H1 (cell line): ENCODE measurements around the gene CD276. TPM values are rescaled to one million over a fixed set of nuclear protein-coding genes. Genes with fewer than 3 reads are reported as not detected.
A peak's percentile ranks its signal among the peaks of the same experiment; 100 is the strongest.

Experiments used
- CTCF ChIA-PET: fragments of 300-600 bp; sonication (Branson Sonifier 250); formaldehyde crosslinking; loops from one replicate; lab custom pipeline; 2021; ENCODE audit not compliant: partially characterized antibody; lab: Charles Lee
- POLR2A ChIA-PET: fragments of 300-600 bp; sonication (Branson Sonifier 250); formaldehyde crosslinking; loops from one replicate; lab custom pipeline; 2021; ENCODE audit warnings: inconsistent platforms; ENCODE audit not compliant: partially characterized antibody; lab: Charles Lee
- DNase-seq, 2 experiments: peaks; one replicate each; pipeline versions ENCODE4 v3.0.0 to v3.0.0-alpha.2; 2010 to 2022; ENCODE audit warnings: low spot score in 2 of 2, low read depth in 1 of 2, mixed read lengths in 1 of 2
- FAIRE-seq: peaks from 2 replicates; lab custom pipeline; 2011; peaks lifted over from hg19 to GRCh38; lab: Jason Lieb, UNC
- H2AFZ ChIP-seq: 2 replicates; pipeline ENCODE4 v1.8.1; 2012; ENCODE audit warnings: low read length, inconsistent platforms
- H2AK5ac ChIP-seq: 2 replicates; pipeline ENCODE4 v1.6.1; 2013; ENCODE audit warnings: low read depth, low read length
- H2BK120ac ChIP-seq: replicated peaks from 2 replicates; pipeline ENCODE3; 2013; ENCODE audit warnings: low read depth, low read length, inconsistent platforms
- H2BK12ac ChIP-seq: 2 replicates; pipeline ENCODE4 v1.6.1; 2013; ENCODE audit warnings: low read depth, low read length
- H2BK15ac ChIP-seq: 2 replicates; pipeline ENCODE4 v1.6.1; 2013; ENCODE audit warnings: low read length
- H2BK20ac ChIP-seq: 2 replicates; pipeline ENCODE4 v1.6.1; 2013; ENCODE audit warnings: low read length
- H2BK5ac ChIP-seq: 2 replicates; pipeline ENCODE4 v1.6.1; 2013; ENCODE audit warnings: low read depth, low read length
- H3K14ac ChIP-seq: 2 replicates; pipeline ENCODE4 v1.6.1; 2013; ENCODE audit warnings: inconsistent platforms; ENCODE audit not compliant: insufficient read length
- H3K18ac ChIP-seq: 2 replicates; pipeline ENCODE4 v1.6.1; 2013; ENCODE audit warnings: low read length; ENCODE audit errors: extremely low read depth
- H3K23ac ChIP-seq: 2 replicates; pipeline ENCODE4 v1.6.1; 2013; ENCODE audit warnings: inconsistent platforms; ENCODE audit not compliant: insufficient read length
- H3K23me2 ChIP-seq: 2 replicates; pipeline ENCODE4 v1.6.1; 2013; ENCODE audit warnings: low read depth, low read length
- H3K27ac ChIP-seq: 2 replicates; pipeline ENCODE4 v1.6.1; 2011; ENCODE audit warnings: low read depth, low read length, inconsistent platforms
- H3K27me3 ChIP-seq, 4 experiments: replicated peaks in 1 of 4; 1 replicate in 1 of 4; 2 replicates in 3 of 4; pipeline versions ENCODE4 v1.6.1 to v1.8.1; 2011 to 2013; ENCODE audit warnings: low read length in 3 of 4, mild to moderate bottlenecking in 3 of 4, inconsistent platforms in 2 of 4, mixed read lengths in 2 of 4, moderate library complexity in 1 of 4; ENCODE audit not compliant: control insufficient read depth in 3 of 4, insufficient read depth in 3 of 4; ENCODE audit errors: extremely low read depth in 1 of 4
- H3K36me3 ChIP-seq, 4 experiments: 2 replicates each; pipeline versions ENCODE4 v1.6.1 to v1.8.1; 2011 to 2013; ENCODE audit warnings: mild to moderate bottlenecking in 4 of 4, low read length in 3 of 4, moderate library complexity in 2 of 4, control low read depth in 1 of 4, inconsistent platforms in 1 of 4; ENCODE audit not compliant: insufficient read depth in 4 of 4, control insufficient read depth in 2 of 4
- H3K4ac ChIP-seq: replicated peaks from 2 replicates; pipeline ENCODE3; 2013; ENCODE audit warnings: low read length, low read depth, mixed read lengths, inconsistent platforms; ENCODE audit not compliant: insufficient read length
- H3K4me1 ChIP-seq, 4 experiments: replicated peaks in 1 of 4; 1 replicate in 1 of 4; 2 replicates in 3 of 4; pipeline versions ENCODE4 v1.6.1 to v1.8.1; 2011 to 2013; ENCODE audit warnings: low read length in 3 of 4, inconsistent platforms in 2 of 4, mixed read lengths in 1 of 4; ENCODE audit not compliant: insufficient read depth in 4 of 4, control insufficient read depth in 3 of 4
- H3K4me2 ChIP-seq, 2 experiments: 2 replicates each; pipeline versions ENCODE4 v1.6.1 to v1.8.1; 2011 to 2013; ENCODE audit warnings: low read depth in 2 of 2, low read length in 2 of 2, control low read depth in 1 of 2, inconsistent platforms in 1 of 2, mild to moderate bottlenecking in 1 of 2; ENCODE audit not compliant: insufficient read depth in 1 of 2
- H3K4me3 ChIP-seq, 4 experiments: fragments of 200-600, 300-600 bp in 1 of 4; sonication (generic), shearing (Covaris generic), sonication (Bioruptor Twin) in 1 of 4; 2 replicates each; pipeline versions ENCODE4 v1.5.1 to v1.8.1; 2011 to 2016; ENCODE audit warnings: low read length in 4 of 4, low read depth in 3 of 4, control low read depth in 2 of 4, inconsistent platforms in 2 of 4, mild to moderate bottlenecking in 2 of 4, mixed read lengths in 1 of 4, moderate library complexity in 1 of 4; ENCODE audit not compliant: insufficient read depth in 2 of 4; ENCODE audit errors: extremely low read depth in 1 of 4
- H3K56ac ChIP-seq: replicated peaks from 2 replicates; pipeline ENCODE3; 2013; ENCODE audit warnings: low read depth, mild to moderate bottlenecking, mixed read lengths, low read length, inconsistent platforms; ENCODE audit not compliant: insufficient read length
- H3K79me1 ChIP-seq: 2 replicates; pipeline ENCODE4 v1.6.1; 2013; ENCODE audit warnings: low read depth, low read length, control low read depth
- H3K79me2 ChIP-seq, 2 experiments: 2 replicates each; pipeline versions ENCODE4 v1.6.1 to v1.8.1; 2012 to 2013; ENCODE audit warnings: low read length in 2 of 2, mild to moderate bottlenecking in 2 of 2, inconsistent platforms in 1 of 2; ENCODE audit not compliant: insufficient read depth in 2 of 2, control insufficient read depth in 1 of 2
- H3K9ac ChIP-seq, 4 experiments: replicated peaks in 1 of 4; 1 replicate in 1 of 4; 2 replicates in 3 of 4; pipeline versions ENCODE4 v1.6.1 to v1.8.1; 2011 to 2013; ENCODE audit warnings: low read depth in 3 of 4, low read length in 3 of 4, control low read depth in 2 of 4, mild to moderate bottlenecking in 2 of 4, moderate library complexity in 2 of 4, inconsistent platforms in 1 of 4; ENCODE audit errors: extremely low read depth in 1 of 4
- H3K9me3 ChIP-seq, 2 experiments: 2 replicates each; pipeline versions ENCODE4 v1.6.1 to v1.8.1; 2012 to 2013; ENCODE audit warnings: mild to moderate bottlenecking in 2 of 2, moderate library complexity in 2 of 2, control low read depth in 1 of 2, inconsistent platforms in 1 of 2, low read depth in 1 of 2, low read length in 1 of 2, mixed read lengths in 1 of 2; ENCODE audit not compliant: insufficient read depth in 2 of 2
- H4K20me1 ChIP-seq, 2 experiments: replicated peaks in 1 of 2; 2 replicates each; pipeline versions ENCODE3 to v1.8.1; 2011 to 2013; ENCODE audit warnings: inconsistent platforms in 2 of 2, low read length in 2 of 2, mild to moderate bottlenecking in 1 of 2; ENCODE audit not compliant: insufficient read depth in 2 of 2, control insufficient read depth in 1 of 2
- H4K5ac ChIP-seq: 2 replicates; pipeline ENCODE4 v1.6.1; 2013; ENCODE audit warnings: low read length, low read depth, mixed read lengths, inconsistent platforms; ENCODE audit not compliant: insufficient read length
- H4K8ac ChIP-seq: 2 replicates; pipeline ENCODE4 v1.8.0; 2013; ENCODE audit warnings: mild to moderate bottlenecking, moderate library complexity, low read length, inconsistent platforms; ENCODE audit not compliant: insufficient read depth; ENCODE audit errors: extremely low read depth
- H4K91ac ChIP-seq: replicated peaks from 2 replicates; pipeline ENCODE3; 2013; ENCODE audit warnings: low read length, mixed read lengths, inconsistent platforms; ENCODE audit not compliant: insufficient read length
- ATF2 ChIP-seq: IDR thresholded peaks from 2 replicates; pipeline ENCODE4 v1.6.1; 2012; ENCODE audit warnings: low read length, inconsistent platforms
- CREB1 ChIP-seq: IDR thresholded peaks from 2 replicates; pipeline ENCODE4 v1.6.1; 2012; ENCODE audit warnings: inconsistent platforms
- RAD21 ChIP-seq, 2 experiments: IDR thresholded peaks in 1 of 2; conservative IDR thresholded peaks in 1 of 2; 2 replicates each; pipeline ENCODE4 v1.6.1; 2011; ENCODE audit warnings: low read depth in 2 of 2, low read length in 2 of 2, improper control_type of control experiment in 1 of 2, inconsistent platforms in 1 of 2, mild to moderate bottlenecking in 1 of 2, moderate library complexity in 1 of 2
- RBBP5 ChIP-seq: IDR thresholded peaks from 2 replicates; pipeline ENCODE4 v1.7.1; 2012; ENCODE audit warnings: low read depth, mild to moderate bottlenecking, inconsistent platforms, low read length, moderate library complexity, borderline replicate concordance
- WGBS, 2 experiments: shearing (Covaris generic) in 1 of 2; methylation state at CpG; one replicate each; pipeline versions ENCODE4 v1.1.6 to v1.1.7; 2013 to 2015; ENCODE audit warnings: low lambda C conversion rate in 2 of 2, mixed read lengths in 2 of 2, inconsistent platforms in 1 of 2, low coverage in 1 of 2, missing lambda C conversion rate in 1 of 2; ENCODE audit not compliant: insufficient replicate concordance in 2 of 2, insufficient coverage in 1 of 2, insufficient read length in 1 of 2; ENCODE audit errors: extremely low coverage in 1 of 2, missing lambda C conversion rate in 1 of 2; 5-methylcytosine and 5-hydroxymethylcytosine counted together
- polyA plus RNA-seq, 7 experiments: library from polyadenylated mRNA; depleted of rRNA in 3 of 7; stranded (reverse) in 5 of 7; unstranded in 2 of 7; fragments of >200 nt in 5 of 7; fragments of 200-250 nt in 2 of 7; gene quantifications; 1 replicate in 5 of 7; 2 replicates in 1 of 7; 4 replicates in 1 of 7; pipeline versions ENCODE4 v1.2.1 to v1.2.3, GENCODE V29; 2011 to 2013; ENCODE audit warnings: missing spikeins in 2 of 7, mixed read lengths in 2 of 7
- total RNA-seq: library from RNA; stranded (reverse); fragmentation: NEBNext Ultra II Directional; extraction: Animal tissue kit (Norgen Biotek cat#: 25700); gene quantifications from 2 replicates; pipeline ENCODE4 v1.2.1, GENCODE V29; 2021

The CD276 gene
- total and polyA plus RNA-seq, 2 of the 8 experiments (the other 6 are each of a cell fraction or from before 2014, with no cell fraction given) = 156 to 158 TPM

GRCh38 chr15:73682600-73683090 is 1.5 kb upstream of the CD276 start:
- peaks cover 15% of the 10 kb centered on the region for H3K79me1 ChIP-seq
- H2BK12ac ChIP-seq = no peak overlapping the region
- H3K27me3 ChIP-seq = no peaks in the 10 kb centered on the region
- no peak overlapping the region for H2BK20ac ChIP-seq
- H3K36me3 ChIP-seq = no peaks in the 10 kb centered on the region
- no peak overlapping the region for H2AK5ac ChIP-seq
- ChIA-PET POLR2A (interaction anchor here (1.5 to 9.2 kb wide), 2 partner anchors 9 to 15 kb away, joined by 6 to 93 read pairs; no protein-coding TSS in a partner anchor), CTCF (interaction anchor here (0.6 to 15.1 kb wide), 9 partner anchors 8 to 718 kb away, joined by 3 to 496 read pairs (median 5); partner anchors contain the start of gene NPTN)
- H3K9me3 ChIP-seq = no peaks in the 10 kb centered on the region
- H4K5ac ChIP-seq = no peak overlapping the region
- no peak overlapping the region for H3K23ac ChIP-seq
- 88% methylated on average over 14 of the region's 14 CpGs; no CpG with 5 or more reads in 1 of the 2 experiments for WGBS, 2 experiments
- no peak overlapping the region for H3K4me3 ChIP-seq
- no peak overlapping the region for H3K56ac ChIP-seq
- H4K91ac ChIP-seq = no peak overlapping the region
- peaks cover 2 to 19% (median 10%) of the 10 kb centered on the region in 4 experiments; a peak in 3 of 7 replicates for H3K4me1 ChIP-seq
- H3K27ac ChIP-seq = no peak overlapping the region
- H3K79me2 ChIP-seq = peaks cover 20 to 27% of the 10 kb centered on the region in 2 experiments
- no peak overlapping the region for H2AFZ ChIP-seq
- H3K23me2 ChIP-seq = peaks cover 7% of the 10 kb centered on the region
- no peak overlapping the region; a peak in 1 of 4 replicates for H3K4me2 ChIP-seq
- no peak overlapping the region for H3K4ac ChIP-seq
- H4K8ac ChIP-seq = no peak overlapping the region
- H2BK15ac ChIP-seq = peak overlapping the region; percentile 68; the same call in 1 of the 2 replicates
- no peak for TF ChIP-seq ATF2
- TF ChIP-seq RBBP5 = no peak
- TF ChIP-seq CREB1 = no peak
- no peak for TF ChIP-seq RAD21 (IDR thresholded peaks at IDR 0.05 in 1 of 2, conservative IDR thresholded peaks at IDR 0.05 in 1 of 2; ENCODE audit: low read depth in 2 of 2, low read length in 2 of 2)
- H3K18ac ChIP-seq = no peak overlapping the region
- FAIRE-seq = no peak
- DNase-seq = no peak
- H2BK120ac ChIP-seq = no peak overlapping the region
- H3K9ac ChIP-seq = no peak overlapping the region
- H2BK5ac ChIP-seq = no peak overlapping the region
- H3K14ac ChIP-seq = no peak overlapping the region
- peaks cover 14 to 17% of the 10 kb centered on the region in 2 experiments for H4K20me1 ChIP-seq
